K562 (cell line): ENCODE results near the gene ATG10. TPM values are rescaled to one million over a fixed set of nuclear protein-coding genes. Genes with fewer than 3 reads are reported as not detected.

Experiments used
- ADNP ChIP-seq: fragments of 200-800 bp; sonication (Bioruptor generic); IDR thresholded peaks from 2 replicates; pipeline ENCODE4 v1.6.1; 2016; ENCODE audit warnings: missing genetic modification characterization, missing compliant biosample characterization
- ZNF561 ChIP-seq: fragments of 450-650 bp; formaldehyde crosslinking; conservative IDR thresholded peaks from 2 replicates; pipeline ENCODE4 v1.4.0; 2020; ENCODE audit warnings: mild to moderate bottlenecking, moderate library complexity
- polyA plus RNA-seq, 8 experiments: library from polyadenylated mRNA; depleted of rRNA in 4 of 8; stranded (reverse) in 5 of 8; unstranded in 3 of 8; fragments of >200 nt; fragmentation: Nextera tagmentation in 2 of 8; fragmentation: Illumina TruSeq in 1 of 8; extraction: Ambion mirVana in 2 of 8; extraction: Trizol in 1 of 8; gene quantifications; 2 replicates each; pipeline versions ENCODE4 v1.2.1 to v1.2.3, GENCODE V29; 2011 to 2014; ENCODE audit warnings: inconsistent platforms in 1 of 8, missing spikeins in 1 of 8
- total RNA-seq, 7 experiments: library from RNA; depleted of rRNA in 6 of 7; stranded (reverse); fragments of >200 nt in 6 of 7; fragmentation: Illumina TruSeq in 2 of 7; extraction: Trizol in 2 of 7; gene quantifications; 2 replicates each; pipeline versions ENCODE4 v1.2.1 to v1.2.3, GENCODE V29; 2011 to 2021; ENCODE audit warnings: low replicate concordance in 1 of 7
- TF ChIP-seq, protein P1 (sequence below): IDR thresholded peaks from 2 replicates; pipeline ENCODE4 v1.6.1; 2012; ENCODE audit warnings: low read depth, low read length, improper control_type of control experiment, borderline replicate concordance
- TF ChIP-seq, protein P2 (sequence below), 2 experiments: fragments of 450-650 bp in 1 of 2; sonication (generic) in 1 of 2; formaldehyde crosslinking in 1 of 2; IDR thresholded peaks in 1 of 2; conservative IDR thresholded peaks in 1 of 2; 2 replicates each; pipeline versions ENCODE4 v1.6.1 to v1.8.1; 2016 to 2023; ENCODE audit warnings: mild to moderate bottlenecking in 2 of 2, moderate library complexity in 2 of 2, inconsistent platforms in 1 of 2, missing genetic modification reagents in 1 of 2
- TF ChIP-seq, protein P3 (sequence below): sonication (generic); formaldehyde crosslinking; IDR thresholded peaks from 2 replicates; pipeline ENCODE4 v1.8.1; 2023; ENCODE audit warnings: mild to moderate bottlenecking, missing genetic modification reagents
- TF ChIP-seq, protein P4 (sequence below): sonication (generic); formaldehyde crosslinking; IDR thresholded peaks from 2 replicates; pipeline ENCODE4 v1.8.1; 2023; ENCODE audit warnings: mild to moderate bottlenecking, missing genetic modification reagents

The ATG10 gene
- total and polyA plus RNA-seq, 9 of the 15 experiments (the other 6 are each of a cell fraction or from before 2014, with no cell fraction given) = 7.0 to 18.8 (median 14.6) TPM

DNA sequence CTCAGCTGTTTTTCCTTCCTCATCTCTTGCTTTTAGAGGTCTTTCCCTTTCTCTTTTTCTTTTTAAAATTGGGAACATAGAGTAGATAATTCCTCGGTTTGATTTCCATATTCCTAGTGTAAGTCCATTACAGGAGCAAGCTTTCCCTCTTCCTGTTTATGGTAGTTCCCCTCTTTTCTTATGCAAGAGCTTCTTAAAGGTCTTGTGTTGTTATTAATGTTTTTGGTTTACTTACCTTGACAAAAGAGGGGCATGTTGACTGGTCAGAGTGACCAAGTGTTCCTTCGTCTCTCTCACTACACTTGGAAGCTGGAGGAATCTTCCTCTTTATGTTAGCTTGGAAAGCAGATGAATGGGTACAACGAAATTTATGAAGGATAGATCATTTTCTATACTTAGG lies 8.3 kb downstream of the ATG10 start (continued):
- TF ChIP-seq, protein P1, sequence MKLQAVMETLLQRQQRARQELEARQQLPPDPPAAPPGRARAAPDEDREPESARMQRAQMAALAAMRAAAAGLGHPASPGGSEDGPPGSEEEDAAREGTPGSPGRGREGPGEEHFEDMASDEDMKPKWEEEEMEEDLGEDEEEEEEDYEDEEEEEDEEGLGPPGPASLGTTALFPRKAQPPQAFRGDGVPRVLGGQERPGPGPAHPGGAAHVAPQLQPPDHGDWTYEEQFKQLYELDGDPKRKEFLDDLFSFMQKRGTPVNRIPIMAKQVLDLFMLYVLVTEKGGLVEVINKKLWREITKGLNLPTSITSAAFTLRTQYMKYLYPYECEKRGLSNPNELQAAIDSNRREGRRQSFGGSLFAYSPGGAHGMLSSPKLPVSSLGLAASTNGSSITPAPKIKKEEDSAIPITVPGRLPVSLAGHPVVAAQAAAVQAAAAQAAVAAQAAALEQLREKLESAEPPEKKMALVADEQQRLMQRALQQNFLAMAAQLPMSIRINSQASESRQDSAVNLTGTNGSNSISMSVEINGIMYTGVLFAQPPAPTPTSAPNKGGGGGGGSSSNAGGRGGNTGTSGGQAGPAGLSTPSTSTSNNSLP = no peak
- TF ChIP-seq, protein P2, sequence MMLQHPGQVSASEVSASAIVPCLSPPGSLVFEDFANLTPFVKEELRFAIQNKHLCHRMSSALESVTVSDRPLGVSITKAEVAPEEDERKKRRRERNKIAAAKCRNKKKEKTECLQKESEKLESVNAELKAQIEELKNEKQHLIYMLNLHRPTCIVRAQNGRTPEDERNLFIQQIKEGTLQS (IDR thresholded peaks at IDR 0.05) = no peak
- TF ChIP-seq, protein P2 (CRISPR knock-in tag; conservative IDR thresholded peaks at IDR 0.05) = no peak
- no peak for TF ChIP-seq ZNF561 (CRISPR knock-in tag)
- TF ChIP-seq, protein P3, sequence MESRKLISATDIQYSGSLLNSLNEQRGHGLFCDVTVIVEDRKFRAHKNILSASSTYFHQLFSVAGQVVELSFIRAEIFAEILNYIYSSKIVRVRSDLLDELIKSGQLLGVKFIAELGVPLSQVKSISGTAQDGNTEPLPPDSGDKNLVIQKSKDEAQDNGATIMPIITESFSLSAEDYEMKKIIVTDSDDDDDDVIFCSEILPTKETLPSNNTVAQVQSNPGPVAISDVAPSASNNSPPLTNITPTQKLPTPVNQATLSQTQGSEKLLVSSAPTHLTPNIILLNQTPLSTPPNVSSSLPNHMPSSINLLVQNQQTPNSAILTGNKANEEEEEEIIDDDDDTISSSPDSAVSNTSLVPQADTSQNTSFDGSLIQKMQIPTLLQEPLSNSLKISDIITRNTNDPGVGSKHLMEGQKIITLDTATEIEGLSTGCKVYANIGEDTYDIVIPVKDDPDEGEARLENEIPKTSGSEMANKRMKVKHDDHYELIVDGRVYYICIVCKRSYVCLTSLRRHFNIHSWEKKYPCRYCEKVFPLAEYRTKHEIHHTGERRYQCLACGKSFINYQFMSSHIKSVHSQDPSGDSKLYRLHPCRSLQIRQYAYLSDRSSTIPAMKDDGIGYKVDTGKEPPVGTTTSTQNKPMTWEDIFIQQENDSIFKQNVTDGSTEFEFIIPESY (CRISPR knock-in tag) = no peak
- no peak for TF ChIP-seq ADNP (tag)
- TF ChIP-seq, protein P4, sequence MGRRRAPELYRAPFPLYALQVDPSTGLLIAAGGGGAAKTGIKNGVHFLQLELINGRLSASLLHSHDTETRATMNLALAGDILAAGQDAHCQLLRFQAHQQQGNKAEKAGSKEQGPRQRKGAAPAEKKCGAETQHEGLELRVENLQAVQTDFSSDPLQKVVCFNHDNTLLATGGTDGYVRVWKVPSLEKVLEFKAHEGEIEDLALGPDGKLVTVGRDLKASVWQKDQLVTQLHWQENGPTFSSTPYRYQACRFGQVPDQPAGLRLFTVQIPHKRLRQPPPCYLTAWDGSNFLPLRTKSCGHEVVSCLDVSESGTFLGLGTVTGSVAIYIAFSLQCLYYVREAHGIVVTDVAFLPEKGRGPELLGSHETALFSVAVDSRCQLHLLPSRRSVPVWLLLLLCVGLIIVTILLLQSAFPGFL = no peak
